GM23338 (cell line): ENCODE data around the gene NLRX1.

Experiments used
- CREB1 ChIP-seq: fragments of 250-450 bp; sonication (Bioruptor Pico); IDR thresholded peaks from 2 replicates; pipeline ENCODE4 v1.5.0; 2020; ENCODE audit warnings: low read depth, mild to moderate bottlenecking, moderate library complexity
- EZH2 ChIP-seq: fragments of 200-600 bp; sonication (generic); IDR thresholded peaks from one replicate; pipeline ENCODE4 v1.8.0; 2017; ENCODE audit warnings: antibody characterized with exemption, mild to moderate bottlenecking, low read depth; ENCODE audit not compliant: unreplicated experiment
- EZH2phosphoT487 ChIP-seq: fragments of 200-600 bp; sonication (generic); IDR thresholded peaks from one replicate; pipeline ENCODE4 v1.8.1; 2018; ENCODE audit warnings: antibody characterized with exemption; ENCODE audit not compliant: unreplicated experiment
- NANOG ChIP-seq: IDR thresholded peaks from 2 replicates; pipeline ENCODE4 v1.6.1; 2016; ENCODE audit warnings: antibody characterized with exemption, borderline replicate concordance
- POLR2AphosphoS5 ChIP-seq: IDR thresholded peaks from 2 replicates; pipeline ENCODE4 v1.6.1; 2016; ENCODE audit warnings: antibody characterized with exemption, low read depth
- TF ChIP-seq, protein P1 (sequence below), 2 experiments: fragments of 200-600 bp in 1 of 2; sonication (generic) in 1 of 2; conservative IDR thresholded peaks; 2 replicates each; pipeline versions ENCODE4 v1.5.1 to v1.6.1; 2016 to 2017; ENCODE audit warnings: antibody characterized with exemption in 2 of 2, low read depth in 2 of 2, mild to moderate bottlenecking in 2 of 2, moderate library complexity in 1 of 2
- TF ChIP-seq, protein P2 (sequence below): IDR thresholded peaks from one replicate; pipeline ENCODE4 v1.6.1; 2018; ENCODE audit warnings: antibody characterized with exemption; ENCODE audit not compliant: unreplicated experiment

- TF ChIP-seq, protein P1, sequence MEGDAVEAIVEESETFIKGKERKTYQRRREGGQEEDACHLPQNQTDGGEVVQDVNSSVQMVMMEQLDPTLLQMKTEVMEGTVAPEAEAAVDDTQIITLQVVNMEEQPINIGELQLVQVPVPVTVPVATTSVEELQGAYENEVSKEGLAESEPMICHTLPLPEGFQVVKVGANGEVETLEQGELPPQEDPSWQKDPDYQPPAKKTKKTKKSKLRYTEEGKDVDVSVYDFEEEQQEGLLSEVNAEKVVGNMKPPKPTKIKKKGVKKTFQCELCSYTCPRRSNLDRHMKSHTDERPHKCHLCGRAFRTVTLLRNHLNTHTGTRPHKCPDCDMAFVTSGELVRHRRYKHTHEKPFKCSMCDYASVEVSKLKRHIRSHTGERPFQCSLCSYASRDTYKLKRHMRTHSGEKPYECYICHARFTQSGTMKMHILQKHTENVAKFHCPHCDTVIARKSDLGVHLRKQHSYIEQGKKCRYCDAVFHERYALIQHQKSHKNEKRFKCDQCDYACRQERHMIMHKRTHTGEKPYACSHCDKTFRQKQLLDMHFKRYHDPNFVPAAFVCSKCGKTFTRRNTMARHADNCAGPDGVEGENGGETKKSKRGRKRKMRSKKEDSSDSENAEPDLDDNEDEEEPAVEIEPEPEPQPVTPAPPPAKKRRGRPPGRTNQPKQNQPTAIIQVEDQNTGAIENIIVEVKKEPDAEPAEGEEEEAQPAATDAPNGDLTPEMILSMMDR (conservative IDR thresholded peaks at IDR 0.05; ENCODE audit: low read depth in 2 of 2), result peak; percentile 62 to 68
- TF ChIP-seq NANOG (no peak), EZH2 (no peak), POLR2AphosphoS5 (no peak), EZH2phosphoT487 (no peak), CREB1 (CRISPR knock-in tag) (no peak)
- TF ChIP-seq, protein P2, sequence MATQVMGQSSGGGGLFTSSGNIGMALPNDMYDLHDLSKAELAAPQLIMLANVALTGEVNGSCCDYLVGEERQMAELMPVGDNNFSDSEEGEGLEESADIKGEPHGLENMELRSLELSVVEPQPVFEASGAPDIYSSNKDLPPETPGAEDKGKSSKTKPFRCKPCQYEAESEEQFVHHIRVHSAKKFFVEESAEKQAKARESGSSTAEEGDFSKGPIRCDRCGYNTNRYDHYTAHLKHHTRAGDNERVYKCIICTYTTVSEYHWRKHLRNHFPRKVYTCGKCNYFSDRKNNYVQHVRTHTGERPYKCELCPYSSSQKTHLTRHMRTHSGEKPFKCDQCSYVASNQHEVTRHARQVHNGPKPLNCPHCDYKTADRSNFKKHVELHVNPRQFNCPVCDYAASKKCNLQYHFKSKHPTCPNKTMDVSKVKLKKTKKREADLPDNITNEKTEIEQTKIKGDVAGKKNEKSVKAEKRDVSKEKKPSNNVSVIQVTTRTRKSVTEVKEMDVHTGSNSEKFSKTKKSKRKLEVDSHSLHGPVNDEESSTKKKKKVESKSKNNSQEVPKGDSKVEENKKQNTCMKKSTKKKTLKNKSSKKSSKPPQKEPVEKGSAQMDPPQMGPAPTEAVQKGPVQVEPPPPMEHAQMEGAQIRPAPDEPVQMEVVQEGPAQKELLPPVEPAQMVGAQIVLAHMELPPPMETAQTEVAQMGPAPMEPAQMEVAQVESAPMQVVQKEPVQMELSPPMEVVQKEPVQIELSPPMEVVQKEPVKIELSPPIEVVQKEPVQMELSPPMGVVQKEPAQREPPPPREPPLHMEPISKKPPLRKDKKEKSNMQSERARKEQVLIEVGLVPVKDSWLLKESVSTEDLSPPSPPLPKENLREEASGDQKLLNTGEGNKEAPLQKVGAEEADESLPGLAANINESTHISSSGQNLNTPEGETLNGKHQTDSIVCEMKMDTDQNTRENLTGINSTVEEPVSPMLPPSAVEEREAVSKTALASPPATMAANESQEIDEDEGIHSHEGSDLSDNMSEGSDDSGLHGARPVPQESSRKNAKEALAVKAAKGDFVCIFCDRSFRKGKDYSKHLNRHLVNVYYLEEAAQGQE, result no peak
These were observed 34.0 kb upstream of the NLRX1 start for GRCh38 chr11:119134389-119134978.
